ENCODE data around the gene REEP6. TPM values are rescaled to one million over a fixed set of nuclear protein-coding genes. Genes with fewer than 3 reads are reported as not detected.

Gene REEP6
- total and polyA plus RNA-seq, 10 donors: 0.65 to 2.6 (median 1.6) TPM; not detected in 1

DNA sequence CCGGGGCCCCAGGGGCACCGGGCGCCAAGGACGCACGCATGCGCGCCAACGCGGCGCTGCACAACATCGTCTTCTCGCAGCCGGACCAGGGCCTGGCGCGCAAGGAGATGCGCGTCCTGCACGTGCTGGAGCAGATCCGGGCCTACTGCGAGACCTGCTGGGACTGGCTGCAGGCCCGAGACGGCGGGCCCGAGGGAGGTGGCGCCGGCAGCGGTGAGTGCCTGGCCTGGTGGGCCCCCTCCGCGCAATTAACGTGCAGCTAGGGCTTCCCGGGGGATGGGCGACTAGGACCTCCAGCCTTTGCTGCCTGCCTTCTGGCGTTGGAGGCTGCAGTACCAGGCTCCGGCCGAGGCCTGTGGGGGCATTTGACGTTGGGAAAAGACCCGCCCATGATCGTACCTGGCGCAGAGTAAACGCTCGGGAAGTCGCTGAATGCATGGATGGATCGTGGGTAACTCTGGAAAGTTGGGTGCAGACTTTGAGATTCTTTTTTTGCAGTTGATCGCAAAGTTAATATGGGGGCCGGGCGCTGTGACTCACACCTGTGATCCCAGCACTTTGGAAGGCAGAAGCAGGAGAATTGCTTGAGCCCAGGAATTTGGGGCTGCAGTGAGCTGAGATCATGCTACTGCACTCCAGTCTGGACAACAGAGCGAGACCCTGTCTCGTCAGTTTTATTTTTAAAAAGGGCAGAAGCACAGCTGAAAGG, 33.8 kb upstream of the REEP6 start:
- H3K4me1 ChIP-seq: peaks cover 4 to 50% (median 30%) of the 10 kb centered on the region in 6 donors
- TF ChIP-seq POLR2A (IDR thresholded peaks at IDR 0.05): no peak
- peak; percentile 22 to 68 (median 45) for TF ChIP-seq POLR2AphosphoS5 (IDR thresholded peaks at IDR 0.05)
- intact Hi-C loops (cut with DNase I; ENCODE audit: low total_unique reads): no loop called here
- peaks cover 7 to 76% (median 59%) of the 10 kb centered on the region in 7 donors for H3K27me3 ChIP-seq (replicated peaks in 1 of 7)
- H3K4me3 ChIP-seq: no peak overlapping the region
- peaks cover 0 to 24% (median 4%) of the 10 kb centered on the region in 6 donors for H3K36me3 ChIP-seq
- 13 to 27% (median 23%) methylated on average over 27 to 48 of the region's 48 CpGs for WGBS, 5 donors
- DNase-seq: no peak
- H3K27ac ChIP-seq: no peak overlapping the region
- H3K9me3 ChIP-seq: no peaks in the 10 kb centered on the region

DNA sequence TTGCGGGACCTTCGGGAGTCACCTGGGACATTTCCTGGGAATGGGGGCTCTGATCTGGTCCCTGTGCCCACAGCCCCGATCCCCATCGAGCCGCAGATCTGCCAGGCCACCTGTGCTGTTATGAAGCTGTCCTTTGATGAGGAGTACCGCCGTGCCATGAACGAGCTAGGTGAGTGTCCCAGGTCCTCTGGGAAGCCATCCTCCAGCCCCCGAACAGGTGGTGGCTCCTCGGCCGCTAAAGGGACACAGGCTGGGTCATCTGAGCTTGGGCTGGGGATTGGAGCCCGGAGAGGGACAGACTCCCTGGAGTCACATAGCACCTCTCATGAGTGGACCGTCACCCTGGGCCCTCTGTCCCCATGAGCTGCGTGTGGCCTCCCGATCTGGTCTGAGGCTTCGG, 33.1 kb upstream of the REEP6 start:
- H3K27me3 ChIP-seq (replicated peaks in 1 of 7): peaks cover 5 to 69% (median 52%) of the 10 kb centered on the region in 7 donors

DNA sequence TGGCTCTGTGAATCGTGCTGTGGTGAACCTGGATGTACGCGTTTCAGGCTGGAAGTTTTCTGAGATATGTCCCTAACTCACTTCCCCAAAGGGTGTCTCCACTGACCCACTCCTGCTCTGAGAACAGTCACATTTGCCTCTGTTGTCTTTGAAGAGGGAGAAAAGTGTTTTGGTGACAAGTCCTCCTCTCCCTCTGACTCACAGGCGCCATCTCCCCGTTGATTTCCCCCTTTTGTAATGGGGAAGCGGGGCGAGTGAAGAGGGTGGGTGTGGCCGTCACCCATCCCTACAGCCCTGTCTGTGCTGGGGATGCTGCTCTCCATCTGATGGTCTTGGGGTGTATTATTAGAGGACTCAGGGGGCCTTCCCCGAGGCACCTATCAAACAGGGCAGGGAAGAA, 31.5 kb upstream of the REEP6 start:
- DNase-seq: no peak
- no peaks in the 10 kb centered on the region for H3K9me3 ChIP-seq
- WGBS, 5 donors: 65 to 80% (median 75%) methylated on average over 9 of the region's 9 CpGs
- peaks cover 0 to 24% (median 4%) of the 10 kb centered on the region in 6 donors for H3K36me3 ChIP-seq
- intact Hi-C loops (cut with DNase I; ENCODE audit: low total_unique reads): no loop called here
- H3K27me3 ChIP-seq (replicated peaks in 1 of 7): peaks cover 4 to 56% (median 36%) of the 10 kb centered on the region in 7 donors
- H3K27ac ChIP-seq: no peak overlapping the region
- no peak overlapping the region for H3K4me3 ChIP-seq
- TF ChIP-seq POLR2A (IDR thresholded peaks at IDR 0.05): no peak
- peaks cover 4 to 28% (median 22%) of the 10 kb centered on the region in 6 donors for H3K4me1 ChIP-seq

More for the DNA sequence above, 33.1 kb upstream of the REEP6 start:
- WGBS, 5 donors: 81 to 90% (median 83%) methylated on average over 8 to 16 of the region's 16 CpGs
- TF ChIP-seq POLR2A (IDR thresholded peaks at IDR 0.05): no peak
- TF ChIP-seq POLR2AphosphoS5 (IDR thresholded peaks at IDR 0.05): peak in 1 of 3 donors; percentile 34
- TF ChIP-seq, protein P1, sequence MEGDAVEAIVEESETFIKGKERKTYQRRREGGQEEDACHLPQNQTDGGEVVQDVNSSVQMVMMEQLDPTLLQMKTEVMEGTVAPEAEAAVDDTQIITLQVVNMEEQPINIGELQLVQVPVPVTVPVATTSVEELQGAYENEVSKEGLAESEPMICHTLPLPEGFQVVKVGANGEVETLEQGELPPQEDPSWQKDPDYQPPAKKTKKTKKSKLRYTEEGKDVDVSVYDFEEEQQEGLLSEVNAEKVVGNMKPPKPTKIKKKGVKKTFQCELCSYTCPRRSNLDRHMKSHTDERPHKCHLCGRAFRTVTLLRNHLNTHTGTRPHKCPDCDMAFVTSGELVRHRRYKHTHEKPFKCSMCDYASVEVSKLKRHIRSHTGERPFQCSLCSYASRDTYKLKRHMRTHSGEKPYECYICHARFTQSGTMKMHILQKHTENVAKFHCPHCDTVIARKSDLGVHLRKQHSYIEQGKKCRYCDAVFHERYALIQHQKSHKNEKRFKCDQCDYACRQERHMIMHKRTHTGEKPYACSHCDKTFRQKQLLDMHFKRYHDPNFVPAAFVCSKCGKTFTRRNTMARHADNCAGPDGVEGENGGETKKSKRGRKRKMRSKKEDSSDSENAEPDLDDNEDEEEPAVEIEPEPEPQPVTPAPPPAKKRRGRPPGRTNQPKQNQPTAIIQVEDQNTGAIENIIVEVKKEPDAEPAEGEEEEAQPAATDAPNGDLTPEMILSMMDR (IDR thresholded peaks at IDR 0.05 in 8 of 11, conservative IDR thresholded peaks at IDR 0.05 in 3 of 11): no peak
- DNase-seq: no peak
- no peaks in the 10 kb centered on the region for H3K9me3 ChIP-seq
- H3K4me1 ChIP-seq: peaks cover 4 to 43% (median 30%) of the 10 kb centered on the region in 6 donors
- intact Hi-C loops (cut with DNase I; ENCODE audit: low total_unique reads): no loop called here
- H3K36me3 ChIP-seq: peaks cover 0 to 24% (median 4%) of the 10 kb centered on the region in 6 donors
- no peak overlapping the region for H3K4me3 ChIP-seq
- no peak overlapping the region for H3K27ac ChIP-seq

DNA sequence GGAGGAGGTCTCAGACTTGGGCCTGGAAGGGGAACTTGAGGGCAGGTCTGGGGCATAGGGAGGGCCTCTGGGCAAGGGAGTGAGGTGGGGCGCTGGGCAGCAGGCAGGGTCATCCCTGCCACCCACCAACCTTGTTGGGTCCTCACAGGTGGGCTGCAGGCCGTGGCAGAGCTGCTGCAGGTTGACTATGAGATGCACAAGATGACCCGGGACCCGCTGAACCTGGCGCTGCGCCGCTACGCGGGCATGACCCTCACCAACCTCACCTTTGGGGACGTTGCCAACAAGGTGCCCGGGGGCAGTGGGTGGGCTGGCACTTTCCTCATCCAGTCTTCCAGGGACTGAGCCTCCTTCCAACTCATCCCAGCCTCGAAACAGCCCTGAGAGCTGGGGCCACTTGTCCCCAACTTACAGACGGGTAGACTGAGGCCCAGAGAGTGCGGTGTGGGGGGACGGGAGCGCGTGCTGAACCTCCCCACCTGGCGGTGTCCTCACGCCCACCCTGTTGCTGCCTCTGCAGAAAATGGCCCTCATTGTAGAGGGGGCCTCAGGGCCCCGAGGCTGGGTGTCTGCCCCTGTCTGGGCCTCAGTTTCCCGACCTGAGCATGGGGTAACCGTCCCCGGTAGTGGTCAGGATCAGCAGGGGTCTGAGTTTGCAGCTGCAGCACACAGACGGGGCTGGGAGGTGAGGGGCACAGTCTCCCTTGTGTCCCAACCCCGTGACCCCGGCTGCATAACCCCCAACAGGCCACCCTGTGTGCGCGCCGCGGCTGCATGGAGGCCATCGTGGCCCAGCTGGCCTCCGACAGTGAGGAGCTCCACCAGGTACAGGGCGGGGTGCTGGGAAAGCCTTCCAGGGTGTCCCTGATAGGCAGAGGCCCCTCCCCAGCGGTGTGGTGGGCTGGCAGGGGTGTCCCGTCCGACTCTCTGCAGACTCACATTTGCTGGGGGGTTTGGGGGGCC, 30.7 kb upstream of the REEP6 start:
- no peak overlapping the region for H3K4me3 ChIP-seq
- 88 to 94% (median 93%) methylated on average over 15 to 36 of the region's 36 CpGs for WGBS, 5 donors
- peaks cover 2 to 27% (median 19%) of the 10 kb centered on the region in 6 donors for H3K4me1 ChIP-seq
- no peak for TF ChIP-seq POLR2AphosphoS5 (IDR thresholded peaks at IDR 0.05)
- no peak for TF ChIP-seq POLR2A (IDR thresholded peaks at IDR 0.05)
- TF ChIP-seq, protein P1 (IDR thresholded peaks at IDR 0.05 in 8 of 11, conservative IDR thresholded peaks at IDR 0.05 in 3 of 11): no peak
- H3K9me3 ChIP-seq: no peaks in the 10 kb centered on the region
- DNase-seq: no peak
- intact Hi-C loops (cut with DNase I; ENCODE audit: low total_unique reads): no loop called here
- peaks cover 0 to 24% (median 4%) of the 10 kb centered on the region in 6 donors for H3K36me3 ChIP-seq
- H3K27ac ChIP-seq: no peak overlapping the region
- peaks cover 4 to 56% (median 35%) of the 10 kb centered on the region in 7 donors for H3K27me3 ChIP-seq (replicated peaks in 1 of 7)
